Lower leg skin (tissue), 4 donors: Measurements from ENCODE around the gene AFF2. TPM values are rescaled to one million over a fixed set of nuclear protein-coding genes. Genes with fewer than 3 reads are reported as not detected.

Experiments
- DNase-seq, 2 donors: peaks; one replicate each; pipeline ENCODE4 v3.0.0-alpha.2; 2019; ENCODE audit warnings: low spot score in 2 of 2
- H3K4me3 ChIP-seq: fragments of 200-600 bp; sonication (generic); 2 replicates; pipeline ENCODE4 v1.5.1; 2017; ENCODE audit warnings: mild to moderate bottlenecking, low read depth; ENCODE audit not compliant: poor library complexity, severe bottlenecking
- CTCF ChIP-seq, 3 donors: fragments of 450-650 bp; IDR thresholded peaks; one replicate each; pipeline ENCODE4 v1.5.1; 2016; ENCODE audit warnings: antibody characterized with exemption in 3 of 3, mild to moderate bottlenecking in 3 of 3, moderate library complexity in 2 of 3
- POLR2A ChIP-seq, 2 donors: fragments of 450-650 bp; IDR thresholded peaks; one replicate each; pipeline ENCODE4 v1.6.1; 2016 to 2017; ENCODE audit warnings: antibody characterized with exemption in 2 of 2, mild to moderate bottlenecking in 1 of 2, moderate library complexity in 1 of 2
- WGBS, 2 donors: methylation state at CpG; one replicate each; pipeline ENCODE4 v1.1.5; 2018; 5-methylcytosine and 5-hydroxymethylcytosine counted together
- intact Hi-C: fragments of 100-400 bp; cut with DNase I; formaldehyde crosslinking; loops from one replicate; pipeline ENCODE4 v1.15.0; 2023; ENCODE audit warnings: low total_unique reads
- total RNA-seq, 4 donors: library from RNA; depleted of rRNA; stranded (reverse); fragments of >200 nt; gene quantifications; one replicate each; pipeline ENCODE4 v1.1.0, GENCODE V29; 2016

Gene AFF2
- total RNA-seq, 4 donors from 2014 or later: 1.1 to 6.4 (median 2.5) TPM

GRCh38 chrX:148713981-148714380, 213.6 kb downstream of the AFF2 start:
- no peak for DNase-seq
- intact Hi-C loops: no loop called here
- H3K4me3 ChIP-seq: no peak overlapping the region
- TF ChIP-seq CTCF (IDR thresholded peaks at IDR 0.05): no peak
- no peak for TF ChIP-seq POLR2A (IDR thresholded peaks at IDR 0.05)

- TF ChIP-seq POLR2A (IDR thresholded peaks at IDR 0.05) (no peak), CTCF (IDR thresholded peaks at IDR 0.05) (no peak)
- DNase-seq: no peak
- intact Hi-C loops: no loop called here
- no peak overlapping the region for H3K4me3 ChIP-seq
- WGBS, 2 donors: 72 to 100% methylated on average over 4 of the region's 4 CpGs
These were observed 214.9 kb downstream of the AFF2 start for GRCh38 chrX:148715361-148715760.

GRCh38 chrX:148722966-148723365, 222.5 kb downstream of the AFF2 start:
- WGBS, 2 donors: 76 to 92% methylated on average over 3 of the region's 3 CpGs
- TF ChIP-seq CTCF (IDR thresholded peaks at IDR 0.05) (no peak), POLR2A (IDR thresholded peaks at IDR 0.05) (no peak)
- no peak overlapping the region for H3K4me3 ChIP-seq
- intact Hi-C loops: no loop called here
- DNase-seq: no peak

GRCh38 chrX:148723551-148723950, 223.1 kb downstream of the AFF2 start:
- 71 to 75% methylated on average over 2 of the region's 2 CpGs for WGBS, 2 donors
- no peak overlapping the region for H3K4me3 ChIP-seq
- intact Hi-C loops: no loop called here
- no peak for TF ChIP-seq POLR2A (IDR thresholded peaks at IDR 0.05)
- TF ChIP-seq CTCF (IDR thresholded peaks at IDR 0.05): no peak
- no peak for DNase-seq

- intact Hi-C loops: no loop called here
- no peak overlapping the region for H3K4me3 ChIP-seq
- no peak for TF ChIP-seq POLR2A (IDR thresholded peaks at IDR 0.05)
- no peak for TF ChIP-seq CTCF (IDR thresholded peaks at IDR 0.05)
- WGBS, 2 donors: 61 to 79% methylated on average over 5 of the region's 5 CpGs
- DNase-seq: no peak
These were observed 228.5 kb downstream of the AFF2 start for GRCh38 chrX:148728901-148729300.

- intact Hi-C loops: no loop called here
These were observed 232.3 kb downstream of the AFF2 start for GRCh38 chrX:148732743-148733142.

More at GRCh38 chrX:148732743-148733142, 232.3 kb downstream of the AFF2 start:
- no peak for DNase-seq
- TF ChIP-seq CTCF (IDR thresholded peaks at IDR 0.05) (no peak), POLR2A (IDR thresholded peaks at IDR 0.05) (no peak)
- H3K4me3 ChIP-seq: no peak overlapping the region
